Renal cortical epithelial cell (primary cell): ENCODE data around the gene TMEM98. TPM values are rescaled to one million over a fixed set of nuclear protein-coding genes. Genes with fewer than 3 reads are reported as not detected.
"Not testable (repeated sequence)": the region's sequence is repeated elsewhere in the genome, so short reads cannot be mapped to it uniquely, and the experiment has no call there.

Experiments
- DNase-seq: peaks from one replicate; pipeline ENCODE4 v3.0.0-alpha.2; 2011; ENCODE audit warnings: low read depth
- total RNA-seq: library from RNA; depleted of rRNA; stranded (reverse); fragments of >200 nt; gene quantifications from 2 replicates; pipeline ENCODE4 v1.2.3, GENCODE V29; 2014

TMEM98 gene
- total RNA-seq, 1 donor from 2014 or later: 208 TPM

- DNase-seq: peak; percentile 82
Measured at GRCh38 chr17:32943647-32944191, 15.8 kb downstream of the TMEM98 start.

DNA sequence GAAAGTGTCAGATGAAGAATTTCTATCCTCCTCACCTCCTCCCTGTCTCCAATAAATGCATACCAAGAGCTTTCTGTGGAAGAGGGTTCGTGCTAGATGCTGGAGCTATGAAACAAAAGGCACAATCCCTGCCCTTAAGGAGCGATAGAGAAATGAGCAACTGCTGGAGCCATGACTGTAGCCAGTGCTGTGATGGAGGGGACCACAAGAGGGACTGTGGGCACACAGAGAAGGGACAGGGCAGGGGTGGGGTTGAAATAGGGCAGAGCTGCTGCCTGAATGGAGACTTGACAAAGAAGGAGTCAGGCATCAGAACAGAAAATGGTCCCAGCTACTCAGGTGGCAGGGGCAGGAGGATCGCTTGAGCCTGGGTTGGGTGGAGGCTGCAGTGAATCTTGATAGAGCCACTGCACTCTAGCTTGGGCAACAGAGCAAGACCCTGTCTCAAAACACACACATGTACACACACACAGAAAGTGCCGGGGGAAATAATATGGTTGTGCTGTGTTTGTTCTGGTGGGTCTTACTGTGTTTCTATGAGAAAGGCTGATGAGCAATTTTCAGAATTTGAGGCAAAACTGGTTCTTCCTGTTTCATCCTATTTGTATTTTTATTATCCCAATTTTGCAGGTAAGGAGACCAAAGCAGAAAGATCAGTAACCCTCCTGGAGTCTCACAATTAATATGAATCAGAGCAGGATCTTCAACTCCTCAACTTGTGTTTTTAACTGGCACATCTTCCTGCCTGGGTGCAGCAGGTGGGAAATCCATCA, 16.5 kb downstream of the TMEM98 start:
- DNase-seq: no peak

GRCh38 chr17:32946375-32947135, 18.6 kb downstream of the TMEM98 start:
- DNase-seq: no peak

- no peak for DNase-seq
Measured at GRCh38 chr17:32947736-32948135, 19.8 kb downstream of the TMEM98 start.

DNA sequence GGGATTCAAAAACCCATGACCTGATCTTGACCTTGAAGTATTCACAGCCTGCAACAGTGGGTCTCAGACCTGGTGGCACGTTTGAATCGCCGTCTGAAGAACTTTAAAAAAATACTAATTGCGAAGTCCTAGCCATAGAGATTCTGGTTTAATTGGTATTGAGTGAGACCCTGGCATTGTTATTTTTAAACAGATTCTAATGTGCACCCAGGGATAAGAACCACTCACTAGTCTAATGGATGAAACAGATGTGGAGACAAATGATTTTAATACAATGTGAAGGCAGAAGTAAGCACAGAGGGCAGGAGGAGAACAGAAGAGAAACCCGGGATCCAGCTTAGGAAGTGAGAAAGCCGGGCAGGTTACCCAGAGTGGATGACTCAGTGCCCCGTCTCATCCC, 21.2 kb downstream of the TMEM98 start:
- DNase-seq: no peak

DNA sequence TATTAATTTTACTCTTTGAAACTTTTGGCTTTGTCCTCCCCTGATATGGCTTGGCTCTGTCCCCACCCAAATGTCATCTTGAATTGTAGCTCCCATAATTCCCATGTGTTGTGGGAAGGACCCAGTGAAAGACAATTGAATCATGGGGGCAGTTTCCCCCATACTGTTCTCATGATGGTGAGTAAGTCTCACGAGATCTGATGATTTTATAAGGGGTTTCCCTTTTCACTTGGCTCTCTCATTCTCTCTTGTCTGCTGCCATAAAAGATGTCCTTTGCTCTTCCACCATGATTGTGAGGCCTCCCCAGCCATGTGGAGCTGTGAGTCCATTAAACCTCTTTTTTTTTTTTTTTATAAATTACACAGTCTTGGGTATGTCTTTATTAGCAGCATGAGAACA, 24.5 kb downstream of the TMEM98 start:
- DNase-seq: not testable (repeated sequence)

GRCh38 chr17:32953045-32953444, 25.1 kb downstream of the TMEM98 start:
- DNase-seq: no peak

- DNase-seq: no peak
Measured at GRCh38 chr17:32953857-32954256, 25.9 kb downstream of the TMEM98 start.

DNA sequence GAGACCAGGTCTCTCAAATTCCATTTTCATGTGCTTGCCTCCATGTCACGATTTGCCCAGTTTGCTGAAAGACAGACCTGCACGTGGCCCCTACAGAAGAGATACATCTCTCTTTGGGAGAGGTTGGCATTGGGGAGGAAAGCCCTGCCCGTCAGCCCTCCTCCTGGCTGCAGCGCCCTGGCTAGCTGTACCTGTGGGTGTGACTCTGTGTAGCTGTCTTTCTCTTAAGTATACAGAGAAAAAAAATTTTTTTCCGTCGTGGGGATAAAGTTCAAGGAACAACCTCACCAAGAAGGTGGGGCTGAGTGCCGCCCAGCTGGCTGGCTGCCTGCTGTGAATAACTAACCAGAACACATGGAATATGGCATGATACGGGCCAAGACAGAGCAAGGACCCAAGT, 26.5 kb downstream of the TMEM98 start:
- peak; percentile 4 for DNase-seq

GRCh38 chr17:32955155-32955554, 27.2 kb downstream of the TMEM98 start:
- no peak for DNase-seq

- no peak for DNase-seq
Measured at GRCh38 chr17:32956240-32956970, 28.5 kb downstream of the TMEM98 start.

DNA sequence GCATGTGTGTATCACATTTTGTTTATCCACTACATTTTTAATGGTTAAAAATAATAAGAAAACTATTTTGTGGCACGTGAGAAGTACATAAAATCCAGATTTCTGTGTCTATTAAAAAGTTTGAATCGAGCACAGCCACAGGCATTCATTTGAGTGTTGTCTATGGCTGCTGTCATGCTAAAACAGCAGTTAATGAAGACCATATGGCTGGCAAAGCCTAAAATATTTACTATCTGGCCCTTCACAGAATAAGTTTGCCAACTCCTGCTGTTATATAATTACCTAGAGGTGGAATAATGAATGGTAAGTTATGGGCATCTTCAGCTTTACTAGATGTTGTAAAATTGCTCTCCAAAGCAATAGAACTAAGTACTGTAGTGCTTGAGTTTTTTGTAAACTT, 30.5 kb downstream of the TMEM98 start:
- no peak for DNase-seq

GRCh38 chr17:32960815-32961214, 32.9 kb downstream of the TMEM98 start:
- DNase-seq: peak; percentile 47

DNA sequence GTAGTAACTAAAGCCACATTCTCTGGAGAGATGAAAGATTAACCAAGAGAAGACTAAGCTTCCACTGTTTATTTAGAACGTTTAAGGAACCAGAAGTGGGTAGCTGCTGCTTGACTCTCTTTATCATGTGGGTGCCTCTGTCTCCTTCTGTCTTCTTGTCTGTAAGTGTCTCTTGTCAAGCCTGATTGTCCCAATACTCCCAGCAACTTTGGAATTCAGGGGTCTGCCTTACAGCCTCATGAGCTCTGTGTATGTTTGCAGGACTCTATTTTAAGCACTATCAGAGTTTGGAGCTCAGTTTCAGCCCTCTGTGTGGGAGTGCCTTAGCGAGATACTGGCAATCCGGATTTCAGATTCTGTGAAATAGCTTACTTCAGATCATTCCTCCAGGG, 34.4 kb downstream of the TMEM98 start:
- DNase-seq: no peak

DNA sequence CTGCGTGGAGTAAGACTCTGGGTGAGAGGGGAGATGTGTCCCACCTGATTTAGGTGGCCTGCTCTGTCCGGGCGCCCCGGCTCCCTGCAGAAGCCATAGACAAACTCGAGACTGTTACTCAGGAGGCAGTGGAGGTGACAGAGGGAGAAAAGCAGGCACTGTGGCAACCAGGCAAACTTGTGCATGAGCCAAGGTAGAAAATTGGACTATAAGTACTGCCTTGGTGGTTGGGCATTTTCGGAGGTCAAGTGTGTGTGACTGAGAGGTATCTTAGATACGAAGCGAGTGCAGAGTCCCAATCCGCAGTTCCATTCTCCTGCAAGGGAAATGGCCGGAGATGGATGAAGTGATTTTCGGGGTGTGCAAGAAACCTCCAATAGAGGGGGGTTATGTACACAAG, 36.6 kb downstream of the TMEM98 start:
- no peak for DNase-seq

- DNase-seq: not testable (repeated sequence)
Measured at GRCh38 chr17:32969231-32969630, 41.3 kb downstream of the TMEM98 start.

GRCh38 chr17:32970281-32970680, 42.3 kb downstream of the TMEM98 start:
- DNase-seq: peak; percentile 1

- peak; percentile 26 for DNase-seq
Measured at GRCh38 chr17:32971171-32971570, 43.2 kb downstream of the TMEM98 start.

GRCh38 chr17:32976131-32976530, 48.2 kb downstream of the TMEM98 start:
- no peak for DNase-seq

GRCh38 chr17:32976605-32977004, 48.7 kb downstream of the TMEM98 start:
- no peak for DNase-seq

DNA sequence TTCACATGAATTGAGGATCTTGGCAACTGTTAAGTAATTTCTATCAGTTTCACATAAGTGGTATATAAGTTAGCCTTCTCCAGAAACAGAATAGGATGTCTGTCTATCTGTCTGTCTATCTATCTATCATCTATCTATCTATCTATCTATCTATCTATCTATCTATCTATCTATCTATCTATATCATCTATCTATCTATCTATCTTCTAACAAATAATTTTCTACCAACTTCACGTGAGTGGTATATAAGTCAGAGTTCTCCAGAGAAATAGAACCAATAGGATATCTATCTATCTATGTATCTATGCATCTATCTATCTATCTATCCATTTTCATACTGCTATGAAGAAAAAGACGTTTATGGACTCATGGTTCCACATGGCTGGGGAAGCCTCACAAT, 52.3 kb downstream of the TMEM98 start:
- DNase-seq: no peak

DNA sequence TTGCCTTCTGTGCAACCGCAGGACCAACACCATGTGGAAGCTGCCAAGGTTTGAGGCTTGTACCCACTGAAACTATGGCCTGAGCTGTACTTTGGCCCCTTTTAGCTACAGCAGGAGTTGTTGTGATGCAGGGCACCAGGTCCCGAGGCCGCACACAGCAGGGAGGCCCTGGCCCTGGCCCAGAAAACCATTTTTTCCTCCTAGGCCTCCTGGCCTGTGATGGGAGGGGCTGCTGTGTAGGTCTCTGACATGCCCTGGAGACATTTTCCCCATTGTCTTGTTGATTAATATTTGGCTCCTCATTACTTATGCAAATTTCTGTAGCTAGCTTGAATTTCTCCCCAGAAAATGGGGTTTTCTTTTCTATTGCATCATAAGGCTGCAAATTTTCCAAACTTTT, 53.7 kb downstream of the TMEM98 start:
- not testable (repeated sequence) for DNase-seq
